ENCODE measurements around the gene NTM. TPM values are rescaled to one million over a fixed set of nuclear protein-coding genes. Genes with fewer than 3 reads are reported as not detected.

Gene NTM
- total RNA-seq, 1 experiment from 2014 or later: not detected

DNA sequence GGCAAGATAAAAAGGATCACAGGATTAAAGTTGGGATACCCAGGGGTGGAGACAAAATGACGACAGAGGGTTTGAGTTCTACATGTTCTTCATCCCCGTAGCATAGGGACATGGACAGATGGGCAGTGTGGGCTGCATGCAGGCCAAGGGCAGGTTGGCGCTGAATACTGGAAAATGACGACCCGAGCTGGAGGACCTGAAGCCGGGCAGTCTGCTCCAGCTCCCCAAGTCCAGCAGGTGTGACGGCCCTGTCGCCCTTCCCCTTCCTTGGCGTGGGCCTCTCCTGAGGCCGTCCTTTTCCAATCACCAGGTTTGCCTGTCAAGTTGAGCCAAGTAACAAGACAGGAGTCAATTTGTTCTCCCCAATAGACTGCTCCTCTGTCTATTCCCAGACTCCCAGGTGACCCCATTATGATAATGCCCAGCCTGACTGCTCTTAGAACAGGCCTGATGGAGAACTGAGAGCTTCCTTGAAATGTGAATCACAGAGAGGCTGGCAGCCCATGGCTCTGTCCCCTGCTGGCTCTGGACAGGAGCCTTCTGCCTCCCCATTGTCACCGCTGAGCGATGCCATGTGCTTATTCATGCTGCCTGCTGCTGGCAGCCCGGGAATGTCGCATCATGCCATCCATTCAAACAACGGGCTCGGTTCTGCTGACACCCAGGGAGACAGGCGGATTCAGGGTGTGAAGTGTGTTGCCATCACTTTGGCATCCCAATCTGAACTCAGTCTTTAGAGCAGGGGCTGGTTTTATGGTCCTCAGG, 392.1 kb downstream of the NTM start:
- Histone ChIP-seq H4K20me1 (ENCODE audit: insufficient read depth) (no peaks in the 10 kb centered on the region), H3K36me3 (ENCODE audit: control insufficient read depth in 1 of 2, insufficient read depth in 2 of 2, low read length in 2 of 2) (no peaks in the 10 kb centered on the region), H3K27ac (ENCODE audit: low read depth, low read length) (no peak overlapping the region), H3K4me2 (ENCODE audit: low read length) (no peak overlapping the region), H3K4me1 (ENCODE audit: control insufficient read depth in 1 of 2, insufficient read depth in 2 of 2, low read length in 2 of 2) (no peaks in the 10 kb centered on the region), H3K9ac (ENCODE audit: low read length) (no peak overlapping the region), H3K9me3 (ENCODE audit: control insufficient read depth in 1 of 2, insufficient read depth in 1 of 2, low read depth in 1 of 2, low read length in 2 of 2) (peaks cover 5 to 8% of the 10 kb centered on the region in 2 experiments; a peak in 2 of 4 replicates), H3K79me2 (ENCODE audit: insufficient read depth, low read length) (no peaks in the 10 kb centered on the region), H2AFZ (ENCODE audit: low read depth, low read length, poor library complexity, severe bottlenecking) (no peak overlapping the region), H3K27me3 (ENCODE audit: insufficient read depth, low read length) (no peaks in the 10 kb centered on the region), H3K4me3 (replicated peaks in 1 of 2; ENCODE audit: low read depth in 1 of 2, low read length in 2 of 2) (no peak overlapping the region), H3K9me2 (ENCODE audit: insufficient read depth) (no peaks in the 10 kb centered on the region)
- RAD21 ChIA-PET (ENCODE audit: low non-redundant PET in 1 of 2, low total read pairs in 2 of 2, uncharacterized antibody in 2 of 2, unreplicated experiment in 2 of 2): no interaction called here
- no peak for ATAC-seq
- POLR2A ChIA-PET: no interaction called here
- CTCF ChIA-PET: no interaction called here
- intact Hi-C loops (cut with micrococcal nuclease): no loop called here
- BruUV-seq (replicated peaks): no TSS peak
- DNase-seq (ENCODE audit: low read depth, low spot score): no peak
- TF ChIP-seq POLR2A (IDR thresholded peaks at IDR 0.05; ENCODE audit: borderline replicate concordance, extremely low read depth, insufficient read depth, insufficient read length) (no peak), TCF7L2 (IDR thresholded peaks at IDR 0.05; ENCODE audit: borderline replicate concordance, extremely low read depth, insufficient read depth, insufficient read length) (no peak), FOSL1 (IDR thresholded peaks at IDR 0.05; ENCODE audit: low read depth) (no peak), EGR1 (IDR thresholded peaks at IDR 0.05; ENCODE audit: low read depth) (no peak), ZNF274 (IDR thresholded peaks at IDR 0.05; ENCODE audit: low read depth, low read length) (no peak), YY1 (IDR thresholded peaks at IDR 0.05; ENCODE audit: extremely low read depth, insufficient replicate concordance, low read depth, low read length) (no peak), CEBPB (IDR thresholded peaks at IDR 0.05; ENCODE audit: low read depth) (no peak), ELF1 (IDR thresholded peaks at IDR 0.05; ENCODE audit: borderline replicate concordance, low read depth) (no peak)
- TF ChIP-seq, protein P1, sequence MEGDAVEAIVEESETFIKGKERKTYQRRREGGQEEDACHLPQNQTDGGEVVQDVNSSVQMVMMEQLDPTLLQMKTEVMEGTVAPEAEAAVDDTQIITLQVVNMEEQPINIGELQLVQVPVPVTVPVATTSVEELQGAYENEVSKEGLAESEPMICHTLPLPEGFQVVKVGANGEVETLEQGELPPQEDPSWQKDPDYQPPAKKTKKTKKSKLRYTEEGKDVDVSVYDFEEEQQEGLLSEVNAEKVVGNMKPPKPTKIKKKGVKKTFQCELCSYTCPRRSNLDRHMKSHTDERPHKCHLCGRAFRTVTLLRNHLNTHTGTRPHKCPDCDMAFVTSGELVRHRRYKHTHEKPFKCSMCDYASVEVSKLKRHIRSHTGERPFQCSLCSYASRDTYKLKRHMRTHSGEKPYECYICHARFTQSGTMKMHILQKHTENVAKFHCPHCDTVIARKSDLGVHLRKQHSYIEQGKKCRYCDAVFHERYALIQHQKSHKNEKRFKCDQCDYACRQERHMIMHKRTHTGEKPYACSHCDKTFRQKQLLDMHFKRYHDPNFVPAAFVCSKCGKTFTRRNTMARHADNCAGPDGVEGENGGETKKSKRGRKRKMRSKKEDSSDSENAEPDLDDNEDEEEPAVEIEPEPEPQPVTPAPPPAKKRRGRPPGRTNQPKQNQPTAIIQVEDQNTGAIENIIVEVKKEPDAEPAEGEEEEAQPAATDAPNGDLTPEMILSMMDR (IDR thresholded peaks at IDR 0.05 in 2 of 3, conservative IDR thresholded peaks at IDR 0.05 in 1 of 3; ENCODE audit: borderline replicate concordance in 1 of 3, insufficient read depth in 1 of 3, low read depth in 2 of 3, low read length in 2 of 3): no peak

All from HCT116 (cell line).